ENCODE measurements around the gene CBARP.

DNA sequence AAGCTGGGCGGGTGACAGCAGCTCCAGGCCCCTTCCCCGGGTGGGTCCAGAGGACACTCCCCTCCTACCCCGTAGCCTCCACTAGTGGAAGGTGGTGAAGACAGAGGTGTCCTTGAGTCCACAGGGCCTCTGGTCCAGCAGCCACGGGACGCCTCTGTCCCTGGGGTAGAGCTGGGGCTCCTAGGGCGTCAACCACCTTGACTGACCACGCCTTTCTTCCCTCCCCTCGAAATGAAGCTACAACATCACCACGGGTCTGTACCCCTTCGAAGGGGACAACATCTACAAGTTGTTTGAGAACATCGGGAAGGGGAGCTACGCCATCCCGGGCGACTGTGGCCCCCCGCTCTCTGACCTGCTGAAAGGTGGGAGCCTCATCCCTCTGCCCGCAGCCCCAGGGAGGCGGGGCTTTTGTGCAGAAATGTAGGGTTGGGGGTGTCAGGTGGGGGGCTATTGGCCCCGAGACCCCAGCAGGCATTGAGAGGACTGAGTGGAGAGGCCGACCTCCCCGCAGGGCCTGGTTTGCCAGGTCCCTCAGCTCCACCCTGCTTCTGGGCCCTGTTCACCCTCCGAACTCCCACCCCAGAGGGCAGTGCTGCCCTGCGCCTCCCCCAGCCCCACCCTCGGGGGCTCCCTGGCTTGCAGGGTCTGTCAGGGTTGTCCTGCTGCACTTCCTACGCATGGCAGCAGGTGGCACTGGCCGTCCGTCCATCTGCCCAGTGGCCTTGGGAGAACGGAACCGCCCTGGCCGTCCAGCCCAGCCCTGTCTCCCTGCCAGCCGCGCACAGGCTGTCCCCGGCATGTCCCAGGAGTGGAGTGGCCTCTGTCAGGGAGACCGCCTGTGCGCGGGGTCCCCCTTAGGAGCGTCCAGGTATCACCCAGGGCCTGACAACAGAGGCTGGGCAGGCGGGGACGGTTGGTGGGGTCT lies 16.6 kb downstream of the CBARP start:
- TF ChIP-seq EZH2phosphoT487 (IDR thresholded peaks at IDR 0.05; ENCODE audit: insufficient read depth, low read depth) (no peak), EZH2 (IDR thresholded peaks at IDR 0.05; ENCODE audit: insufficient read depth, poor library complexity, severe bottlenecking) (no peak)

All from GM23248 (cell line).